Tongue (tissue), 2 donors: ENCODE measurements around the gene GPM6B. TPM values are rescaled to one million over a fixed set of nuclear protein-coding genes. Genes with fewer than 3 reads are reported as not detected.

ENCODE experiments used
- DNase-seq: peaks from one replicate; pipeline ENCODE4 v3.0.0-alpha.2; 2015
- total RNA-seq: library from RNA; depleted of rRNA; stranded (reverse); fragments of >200 nt; gene quantifications from one replicate; pipeline ENCODE4 v1.2.3, GENCODE V29; 2014

GPM6B gene, protein sequence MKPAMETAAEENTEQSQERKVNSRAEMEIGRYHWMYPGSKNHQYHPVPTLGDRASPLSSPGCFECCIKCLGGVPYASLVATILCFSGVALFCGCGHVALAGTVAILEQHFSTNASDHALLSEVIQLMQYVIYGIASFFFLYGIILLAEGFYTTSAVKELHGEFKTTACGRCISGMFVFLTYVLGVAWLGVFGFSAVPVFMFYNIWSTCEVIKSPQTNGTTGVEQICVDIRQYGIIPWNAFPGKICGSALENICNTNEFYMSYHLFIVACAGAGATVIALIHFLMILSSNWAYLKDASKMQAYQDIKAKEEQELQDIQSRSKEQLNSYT
- total RNA-seq, result 38.9 TPM

DNA sequence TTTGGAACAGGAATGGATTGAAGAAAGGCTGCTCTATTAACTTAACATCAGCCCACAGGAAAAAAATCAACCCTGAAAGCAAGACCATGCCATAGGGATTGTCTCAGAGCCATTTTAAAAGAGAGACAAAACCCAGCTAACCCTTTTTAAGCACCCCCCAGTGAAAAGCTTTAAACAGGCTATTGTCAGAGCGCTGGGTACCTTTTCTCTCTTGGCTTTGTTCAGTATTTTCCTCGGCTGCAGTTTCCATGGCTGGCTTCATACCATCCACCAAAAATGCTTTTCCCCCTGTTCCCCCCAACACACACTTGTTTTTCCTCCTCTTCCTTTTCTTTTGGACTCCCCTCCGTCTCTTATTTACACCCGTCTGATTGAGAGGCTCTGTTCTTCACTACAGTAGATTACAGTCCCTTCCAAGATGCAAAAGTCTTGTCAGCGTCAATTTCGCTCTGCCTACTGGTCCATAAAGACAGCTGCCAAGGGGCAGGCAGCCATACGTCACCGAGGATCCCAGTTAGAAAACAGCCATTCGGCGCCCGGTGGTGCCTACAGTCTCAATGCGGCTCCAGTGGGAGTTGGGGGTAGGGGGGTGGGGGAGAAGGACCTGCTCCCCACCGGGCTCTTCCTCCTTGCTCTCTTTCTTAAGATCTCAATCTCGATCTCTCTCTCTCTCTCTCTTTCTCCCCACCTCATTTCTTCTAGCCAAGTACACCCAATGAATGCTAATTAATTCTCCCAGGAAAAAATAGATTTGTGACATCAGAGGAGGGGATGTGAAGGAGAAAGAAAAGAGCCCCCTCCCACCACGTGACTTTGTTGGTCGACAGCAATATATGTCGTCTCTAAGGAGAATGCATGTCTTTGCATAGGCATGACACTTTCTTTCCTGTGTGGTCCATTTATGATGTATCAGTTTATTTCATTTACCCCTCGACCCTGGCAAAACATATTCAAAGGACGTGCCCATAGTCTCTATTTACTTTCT is at the start of gene GPM6B:
GPM6B (minus strand) TSS at position 451 of the 985 bp plus-strand sequence; CDS start at position 262, 189 bp downstream.
- peak; percentile 16 for DNase-seq

DNA sequence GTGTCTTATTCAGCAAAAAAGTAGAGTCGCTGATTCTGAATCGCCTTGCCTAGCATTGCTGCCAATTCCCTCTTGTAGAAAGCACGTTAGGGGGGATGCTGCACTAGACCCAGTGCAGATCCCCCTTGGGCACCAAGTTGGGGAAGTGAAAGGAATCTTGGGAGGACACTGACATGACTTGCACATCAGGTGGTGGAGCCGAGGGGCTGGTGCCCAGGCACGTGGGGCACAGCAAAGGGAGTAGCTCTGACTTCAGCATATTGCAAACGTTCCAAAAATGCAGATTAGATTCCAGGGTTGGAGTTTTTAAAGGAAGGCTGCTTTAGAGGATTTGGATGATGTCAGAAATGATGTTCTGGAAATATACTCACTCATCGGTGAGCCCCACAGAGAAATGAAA is 47.4 kb upstream of the GPM6B start:
- DNase-seq, result no peak

DNA sequence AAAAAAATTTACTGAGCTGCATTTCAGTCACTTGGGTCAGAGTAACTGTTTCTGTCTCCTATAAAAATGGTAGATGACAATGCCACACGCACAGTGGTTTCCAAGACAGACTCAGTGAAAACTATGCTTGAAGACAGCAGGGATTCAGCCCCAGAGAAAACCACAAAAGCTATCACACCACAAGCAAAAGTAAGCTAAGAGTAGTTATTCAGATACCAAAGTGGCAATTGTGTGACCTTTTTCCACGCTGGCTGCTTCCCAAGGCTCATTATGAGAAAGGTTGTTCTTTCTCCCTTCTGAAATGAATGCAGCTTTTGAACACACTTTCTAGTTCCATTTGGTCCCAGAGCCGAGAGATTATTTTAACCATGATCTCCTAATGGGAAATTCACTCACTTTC is 46.4 kb upstream of the GPM6B start:
- DNase-seq, result no peak

DNA sequence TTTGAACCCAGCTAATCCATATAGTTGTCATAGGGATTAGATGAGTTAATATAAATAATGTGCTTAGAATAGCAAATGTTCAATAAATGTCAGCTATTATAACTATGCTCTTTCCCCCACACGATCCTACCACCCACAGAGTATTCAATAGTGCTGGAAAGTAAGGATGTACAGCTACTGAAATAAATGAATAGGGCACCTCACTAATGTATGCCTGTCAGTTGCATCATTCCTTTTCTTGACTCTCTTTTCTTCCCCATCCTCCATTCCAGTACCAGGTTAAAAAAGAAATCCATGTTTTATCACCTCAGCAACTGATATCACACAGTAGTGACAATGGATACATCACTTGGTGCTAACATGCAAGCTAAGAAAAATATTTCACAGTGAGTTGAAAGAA is 42.8 kb upstream of the GPM6B start:
- DNase-seq, result no peak

DNA sequence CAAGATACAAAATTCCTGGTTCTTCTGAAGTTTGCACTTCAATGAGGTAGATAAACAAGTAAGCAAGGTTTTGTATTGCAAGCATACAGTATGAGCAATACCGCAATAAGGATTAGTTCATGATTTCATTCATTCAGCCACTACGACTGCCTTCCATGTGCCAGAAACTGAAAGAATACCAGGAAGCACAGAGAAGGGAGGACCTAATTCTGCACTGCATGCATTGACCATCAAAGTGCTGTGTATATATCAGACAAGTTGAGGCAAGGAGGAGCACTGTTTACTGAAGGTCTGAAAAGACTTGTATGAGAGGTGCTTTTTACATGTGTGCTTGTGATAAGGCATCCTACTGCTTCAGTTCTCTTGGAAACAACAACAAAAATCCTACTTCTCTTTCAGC is 40.9 kb upstream of the GPM6B start:
- DNase-seq, result no peak

DNA sequence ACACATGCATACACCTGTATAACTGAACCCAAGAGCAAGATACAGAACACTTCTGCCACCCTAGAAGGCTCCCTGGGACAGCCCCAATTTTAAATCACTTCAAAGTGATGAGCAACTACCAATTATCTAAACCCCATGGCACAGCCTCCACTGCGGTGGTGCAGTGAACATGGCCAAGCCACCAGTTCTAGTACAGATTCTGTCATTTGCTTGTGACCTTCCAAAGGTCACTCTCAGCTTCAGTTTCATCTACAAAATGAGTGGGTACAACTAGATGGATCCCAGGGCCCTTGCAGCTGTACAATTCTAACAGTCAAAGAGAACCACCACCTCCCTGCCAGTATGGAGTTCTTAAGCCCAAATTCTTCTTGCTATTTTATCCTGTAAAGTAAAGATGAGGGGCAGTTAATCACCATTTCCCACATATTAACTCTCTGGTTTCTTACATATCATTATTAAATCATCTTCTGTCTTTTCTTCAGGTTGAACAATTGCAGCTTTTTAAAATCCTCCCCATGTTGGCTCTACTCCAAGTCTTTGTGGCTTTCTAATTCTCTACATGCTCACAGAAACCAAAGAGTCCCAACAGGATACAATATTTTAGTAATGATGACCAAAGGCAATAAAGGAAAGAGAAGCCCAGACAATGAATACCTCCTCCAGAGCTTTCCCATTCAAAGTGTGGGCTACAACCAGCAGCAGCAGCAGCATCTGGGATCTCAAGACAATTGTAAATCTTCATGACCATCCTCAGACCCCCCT is 39.0 kb upstream of the GPM6B start:
- no peak for DNase-seq

DNA sequence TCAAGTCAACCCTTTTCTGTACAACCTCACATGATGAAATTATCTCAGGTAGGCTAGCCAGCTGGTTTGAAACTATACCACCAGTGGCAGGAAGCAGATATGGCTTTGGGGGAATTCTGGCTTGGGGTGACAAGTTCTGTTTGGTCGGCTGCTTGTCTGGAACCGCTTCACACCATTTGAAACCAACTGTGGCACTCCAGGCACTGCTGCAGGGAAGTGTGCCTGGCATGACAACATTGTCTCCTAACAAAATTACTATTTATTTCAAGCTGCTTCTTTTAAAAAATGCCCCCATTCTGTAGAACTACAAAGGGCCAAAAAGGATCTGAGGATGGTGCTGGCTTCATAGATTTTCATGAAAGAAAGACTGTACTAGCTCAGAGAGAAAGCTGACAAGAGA is 37.1 kb upstream of the GPM6B start:
- no peak for DNase-seq

DNA sequence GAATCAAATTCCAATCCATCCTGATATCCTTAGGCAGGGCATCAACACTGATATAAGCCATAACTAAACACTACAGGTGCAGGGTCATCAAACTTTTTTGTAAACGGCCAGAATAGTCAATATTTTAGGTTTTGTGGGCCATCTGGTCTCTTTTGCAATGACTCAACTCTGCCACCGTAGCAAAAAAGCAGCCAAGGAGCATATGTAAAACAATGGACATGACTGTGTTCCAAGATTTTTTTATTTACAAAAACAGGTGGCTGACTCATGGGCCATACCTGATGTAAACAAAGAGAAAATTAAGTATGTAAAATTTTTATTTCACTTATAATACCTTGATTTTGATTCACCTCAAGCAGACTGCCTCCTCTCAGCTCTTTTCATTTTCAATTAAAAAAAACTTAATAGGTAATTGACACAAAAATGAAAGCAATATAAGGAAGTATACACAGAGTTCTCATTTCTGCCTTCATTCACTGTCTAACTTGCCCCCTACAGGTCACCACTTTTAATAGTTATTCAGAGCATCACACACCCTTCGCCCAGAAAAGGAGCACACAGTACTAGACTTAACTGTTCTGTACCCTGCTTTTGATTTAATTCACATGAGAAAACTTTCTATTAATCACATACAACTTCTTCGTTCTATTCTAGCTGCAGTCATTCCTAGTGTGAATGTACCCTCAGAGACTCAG is 35.3 kb upstream of the GPM6B start:
- no peak for DNase-seq

DNA sequence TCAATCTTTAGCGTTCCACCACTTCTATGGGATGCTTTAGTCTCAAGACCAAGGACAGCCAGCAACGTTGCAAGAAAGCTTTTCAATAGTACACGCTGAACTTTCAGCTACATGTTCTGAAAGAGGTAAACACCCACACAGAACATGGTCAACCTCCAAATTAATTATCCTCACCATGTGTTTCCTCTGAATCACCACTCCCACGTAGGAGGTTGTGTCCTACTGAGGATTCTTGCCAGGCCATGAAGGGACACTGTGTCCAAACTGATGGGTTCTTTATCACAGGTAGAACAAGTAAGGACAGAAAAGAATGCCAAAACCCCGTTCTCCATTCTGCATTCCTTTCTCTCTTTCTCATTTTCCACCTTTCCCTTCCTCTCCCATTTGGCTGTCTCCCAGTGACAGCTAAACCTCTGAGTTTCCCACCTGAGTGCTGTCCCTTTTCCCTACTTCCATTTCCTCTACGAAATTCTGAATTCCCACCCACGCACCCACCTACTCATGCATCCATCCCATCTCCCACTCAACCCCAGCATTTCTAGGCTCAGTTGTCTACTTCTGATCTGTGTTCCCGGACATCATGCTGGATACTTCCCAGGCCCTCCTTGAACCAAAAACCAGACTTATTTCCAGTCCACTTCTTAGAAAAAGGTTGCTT is 29.0 kb upstream of the GPM6B start:
- no peak for DNase-seq

DNA sequence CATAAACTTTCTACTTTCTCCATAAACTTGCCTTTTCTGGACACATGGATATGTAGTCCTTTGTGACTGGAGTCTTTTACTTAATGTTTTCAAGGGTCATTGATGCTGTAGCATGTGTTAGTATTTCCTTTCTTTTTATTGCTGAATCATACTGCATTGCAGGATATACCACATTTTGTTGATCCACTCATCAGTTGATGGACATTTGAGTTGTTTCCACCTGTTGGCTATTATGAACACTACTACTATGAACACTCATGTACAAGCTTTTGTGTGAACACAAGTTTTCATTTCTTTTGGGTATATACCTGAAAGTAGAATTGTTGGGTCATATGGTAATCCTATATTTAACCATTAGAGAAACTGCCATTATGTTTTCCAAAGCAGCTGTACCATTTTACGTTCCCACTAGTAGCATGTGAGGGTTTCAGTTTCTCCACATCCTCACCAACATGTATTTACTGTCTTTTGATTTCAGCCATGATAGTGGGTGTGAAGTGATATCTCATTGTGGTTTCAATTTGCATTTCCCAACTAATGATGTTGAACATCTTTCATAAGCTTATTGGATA is 26.3 kb upstream of the GPM6B start:
- no peak for DNase-seq

DNA sequence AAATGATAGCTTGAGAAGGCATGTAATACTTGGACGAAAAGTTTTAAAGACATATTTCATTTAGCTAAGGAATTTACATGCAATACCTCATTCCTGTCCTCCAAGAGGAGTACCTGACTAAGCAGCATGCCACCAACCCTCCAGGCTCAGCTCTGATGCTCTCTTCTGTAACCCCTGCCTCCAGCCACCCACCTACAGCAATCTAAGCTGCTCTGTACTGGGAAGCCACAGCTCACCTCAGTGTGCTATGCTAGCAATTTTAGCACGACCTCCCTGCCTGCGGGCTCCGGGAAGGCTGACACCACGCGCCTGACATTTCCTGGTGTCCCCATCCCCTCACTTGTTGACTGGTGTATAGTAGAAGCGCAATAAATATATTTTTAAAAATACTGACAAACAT is 23.2 kb upstream of the GPM6B start:
- no peak for DNase-seq

DNA sequence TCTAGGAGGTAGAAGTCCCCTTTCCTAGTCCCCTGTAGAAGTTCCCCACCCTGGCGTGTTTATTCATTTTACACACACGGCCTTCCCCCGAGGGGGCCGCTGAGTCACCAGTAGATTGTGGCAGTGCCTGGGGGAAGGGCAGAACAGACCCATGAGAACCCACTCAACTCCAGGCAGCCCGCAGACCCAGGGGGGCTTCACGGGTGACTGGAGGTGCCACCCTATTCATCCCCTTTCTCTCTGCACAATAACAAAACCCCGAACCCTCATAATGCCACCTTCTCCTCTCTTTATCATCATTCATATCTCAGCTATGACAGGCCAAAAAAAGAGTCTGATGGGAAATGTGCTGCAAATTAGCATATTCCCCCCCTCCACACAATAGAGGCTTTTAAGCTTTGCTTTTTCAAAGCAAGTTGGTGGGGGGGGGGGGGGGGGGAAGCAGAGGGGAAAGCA is 20.4 kb upstream of the GPM6B start:
- no peak for DNase-seq

DNA sequence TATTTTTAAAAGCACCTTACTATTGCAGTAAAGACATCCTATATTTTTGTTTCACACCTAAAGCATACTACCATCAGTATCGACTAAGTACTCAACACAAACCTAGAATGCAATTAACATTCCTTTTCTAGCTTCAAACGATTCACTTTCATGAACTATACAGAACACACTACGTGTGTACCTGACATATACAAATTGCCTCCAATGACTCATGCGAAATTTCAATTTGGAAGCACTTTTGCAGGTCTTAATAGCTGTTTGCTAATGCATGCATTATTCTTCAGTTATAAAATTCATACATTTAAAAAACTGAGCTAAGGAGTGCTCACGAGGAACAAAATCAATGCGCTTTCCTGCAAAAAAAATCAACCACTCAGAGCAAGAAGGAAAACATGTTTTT is 19.7 kb upstream of the GPM6B start:
- DNase-seq, result no peak

DNA sequence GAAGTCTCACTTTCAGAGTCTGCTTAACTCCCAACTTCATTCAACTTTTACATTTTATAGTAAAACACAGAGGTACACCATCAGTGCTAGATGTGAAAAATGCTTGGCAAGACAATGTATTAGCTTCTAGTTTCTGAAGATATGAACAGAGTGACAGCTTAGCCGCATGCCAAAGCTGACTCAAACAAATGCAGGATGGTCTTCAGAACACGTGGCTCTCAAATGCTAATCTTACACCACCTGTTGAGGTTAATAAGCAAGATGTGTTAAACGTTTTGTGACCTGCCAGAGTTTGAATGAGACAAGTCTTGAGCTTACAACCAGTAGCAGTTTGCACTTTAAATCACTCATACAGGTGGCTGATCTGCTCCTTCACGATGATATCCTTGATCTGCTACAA is 18.9 kb upstream of the GPM6B start:
- no peak for DNase-seq

DNA sequence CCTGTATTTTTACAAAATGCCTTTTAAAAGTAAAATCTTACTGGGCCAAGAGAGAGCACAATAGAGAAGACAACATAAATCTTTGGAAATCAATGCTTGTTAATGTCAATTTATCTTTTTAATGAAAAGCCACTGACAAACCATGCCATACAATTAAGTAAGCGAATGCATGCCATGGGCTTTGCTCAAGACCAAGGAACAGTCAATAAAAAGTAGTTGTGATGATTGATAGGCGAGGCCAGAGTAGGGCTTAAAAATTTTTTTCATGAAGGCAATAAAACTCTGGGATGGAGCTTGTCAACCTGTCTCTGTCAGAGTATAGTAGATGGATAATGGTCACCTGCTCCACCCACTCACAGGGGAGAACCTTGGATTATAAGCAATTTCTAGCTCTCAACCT is 17.5 kb upstream of the GPM6B start:
- DNase-seq, result no peak

DNA sequence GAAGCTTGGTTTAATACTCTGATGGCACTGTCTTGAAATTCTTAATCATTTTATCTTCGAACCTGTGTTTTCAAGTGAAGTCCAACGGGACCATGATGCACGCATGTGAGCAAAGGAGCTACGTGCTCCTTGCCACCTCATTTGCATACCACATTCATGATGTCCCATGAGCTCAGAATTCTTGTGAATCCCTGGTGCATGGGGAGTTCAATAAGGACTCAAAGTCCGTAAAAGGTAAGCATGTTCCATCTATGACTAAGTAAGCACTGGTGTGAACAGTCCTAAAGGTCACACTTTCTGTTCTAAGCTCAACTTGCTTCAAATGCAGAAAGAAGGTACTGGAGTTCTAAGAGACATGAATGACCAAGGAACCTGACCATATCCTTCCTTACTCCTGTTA is 13.1 kb upstream of the GPM6B start:
- no peak for DNase-seq

DNA sequence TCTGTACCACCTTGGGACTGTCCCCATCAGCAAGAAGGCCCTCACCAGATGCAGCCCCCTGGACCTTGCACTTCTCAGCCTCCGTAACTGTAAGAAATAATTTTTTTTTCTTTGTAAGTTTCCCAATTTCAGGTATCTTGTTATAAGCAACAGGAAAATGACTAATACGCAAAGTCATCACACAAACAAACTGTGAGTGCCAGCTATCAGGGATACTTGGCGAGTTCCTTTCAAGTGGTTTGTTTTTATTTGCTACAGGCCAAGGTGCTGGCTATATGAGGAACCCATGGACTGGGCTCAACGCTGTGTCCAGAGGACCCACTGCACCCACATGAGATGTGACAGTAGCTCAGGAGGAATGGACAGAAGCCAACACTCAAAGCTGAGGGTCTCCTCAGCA is 11.5 kb upstream of the GPM6B start:
- DNase-seq, result no peak

DNA sequence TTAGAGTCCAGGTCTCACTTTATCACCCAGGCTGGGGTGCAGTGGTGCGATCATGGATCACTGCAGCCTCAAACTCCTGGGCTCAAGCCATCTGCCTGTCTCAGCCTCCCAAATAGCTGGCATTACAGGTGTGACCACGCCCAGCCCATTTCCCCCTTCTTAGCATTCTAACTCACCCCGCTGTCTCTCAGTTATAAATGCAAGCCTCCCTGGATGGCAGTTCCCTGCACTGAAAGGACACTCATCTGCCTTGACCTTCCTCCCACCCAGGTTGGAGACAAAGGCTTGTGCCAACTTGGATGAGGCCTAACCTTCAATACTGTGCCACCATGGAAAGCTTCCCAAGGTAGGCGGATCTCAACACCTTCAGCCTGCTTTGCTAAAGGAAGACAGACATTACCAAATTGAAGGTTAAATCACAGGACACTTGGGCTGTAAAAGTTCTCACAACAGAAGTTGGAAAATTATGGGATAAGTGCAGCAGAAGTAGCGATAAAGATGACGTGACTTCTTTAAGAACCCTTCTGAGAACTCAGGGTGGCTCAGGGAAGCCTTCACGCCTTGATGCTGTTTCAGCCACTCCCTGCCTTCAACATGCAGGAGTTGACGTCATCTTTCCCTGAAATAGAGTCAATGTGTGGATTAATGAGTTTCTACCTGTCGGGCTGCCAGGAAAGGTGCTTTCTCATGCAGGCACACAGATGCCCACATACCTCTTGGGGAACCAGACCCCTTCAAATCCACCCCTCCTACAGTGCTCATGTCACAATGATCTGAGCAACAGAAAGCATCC is 10.6 kb upstream of the GPM6B start:
- no peak for DNase-seq

DNA sequence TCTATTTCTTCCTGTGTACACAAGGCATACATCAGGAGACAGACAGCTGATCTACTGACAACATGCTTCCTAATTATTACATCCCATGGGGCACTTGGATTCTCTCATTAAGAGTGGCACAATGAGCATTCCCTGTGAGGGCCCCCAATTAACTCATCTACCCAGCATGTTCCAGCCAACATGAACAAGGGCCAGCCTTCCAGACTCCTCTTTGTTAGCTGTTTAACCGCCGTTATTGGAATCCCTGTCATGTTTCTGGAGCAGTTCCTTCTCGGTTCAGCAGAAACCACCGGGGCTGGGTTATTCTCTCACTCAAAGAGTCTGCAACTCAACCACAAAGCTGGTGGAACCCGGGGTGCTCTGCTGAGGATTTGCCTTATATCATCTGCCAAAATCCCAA is 9.9 kb upstream of the GPM6B start:
- no peak for DNase-seq

DNA sequence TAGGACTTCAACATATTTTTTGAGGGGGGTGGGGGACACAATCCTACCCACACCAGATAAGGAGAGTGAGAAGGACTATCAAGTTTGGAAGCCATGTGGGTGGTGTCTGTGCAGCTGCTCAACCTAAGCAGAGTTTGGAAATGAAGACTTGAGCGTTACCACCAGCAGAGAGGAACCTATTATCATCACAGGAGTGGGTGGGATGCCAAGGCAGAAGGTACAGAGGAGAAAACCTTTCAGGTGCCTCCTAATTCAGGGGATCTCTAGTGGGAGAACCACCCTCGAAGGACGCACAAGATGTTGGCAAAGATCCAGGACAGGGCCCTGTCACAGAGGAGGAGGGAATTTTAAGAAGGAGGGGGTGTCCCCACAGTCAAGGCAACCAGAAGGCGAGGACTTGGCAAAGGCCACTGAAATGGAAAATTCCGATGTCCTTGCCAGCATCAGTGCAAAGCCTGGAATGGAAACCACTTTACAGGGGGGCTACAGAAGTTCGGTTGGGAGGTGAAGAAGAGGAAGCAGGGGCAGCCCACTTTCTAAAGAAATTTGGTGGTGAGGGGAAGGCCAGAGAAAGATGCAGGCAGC is 8.4 kb upstream of the GPM6B start:
- peak; percentile 1 for DNase-seq
